WERI-Rb-1 (cell line): ENCODE measurements around the gene RREB1.
A peak's percentile ranks its signal among the peaks of the same experiment; 100 is the strongest.

Source experiments
- DNase-seq: peaks from one replicate; pipeline ENCODE4 v3.0.0-alpha.2; 2020
- H3K27ac ChIP-seq: fragments of 250-450 bp; sonication (Bioruptor Pico); 2 replicates; pipeline ENCODE4 v1.5.1; 2020; ENCODE audit warnings: mild to moderate bottlenecking, moderate library complexity
- H3K27me3 ChIP-seq: fragments of 250-450 bp; sonication (Bioruptor Pico); 2 replicates; pipeline ENCODE4 v1.5.1; 2021; ENCODE audit warnings: mild to moderate bottlenecking, low read depth, moderate library complexity; ENCODE audit not compliant: insufficient read depth, severe bottlenecking
- H3K36me3 ChIP-seq: fragments of 250-450 bp; sonication (Bioruptor Pico); 2 replicates; pipeline ENCODE4 v1.5.1; 2020; ENCODE audit warnings: mild to moderate bottlenecking, moderate library complexity
- H3K4me3 ChIP-seq: 2 replicates; pipeline ENCODE4 v1.5.1; 2011; ENCODE audit warnings: low read depth, mild to moderate bottlenecking, control low read depth, low read length
- H3K9me3 ChIP-seq: fragments of 250-450 bp; sonication (Bioruptor Pico); 2 replicates; pipeline ENCODE4 v1.5.1; 2021; ENCODE audit warnings: mild to moderate bottlenecking, moderate library complexity; ENCODE audit not compliant: severe bottlenecking
- TF ChIP-seq, protein P1 (sequence below): IDR thresholded peaks from 2 replicates; pipeline ENCODE4 v1.5.1; 2011; ENCODE audit warnings: low read depth, mild to moderate bottlenecking, control low read depth, inconsistent platforms, low read length

Gene RREB1, protein sequence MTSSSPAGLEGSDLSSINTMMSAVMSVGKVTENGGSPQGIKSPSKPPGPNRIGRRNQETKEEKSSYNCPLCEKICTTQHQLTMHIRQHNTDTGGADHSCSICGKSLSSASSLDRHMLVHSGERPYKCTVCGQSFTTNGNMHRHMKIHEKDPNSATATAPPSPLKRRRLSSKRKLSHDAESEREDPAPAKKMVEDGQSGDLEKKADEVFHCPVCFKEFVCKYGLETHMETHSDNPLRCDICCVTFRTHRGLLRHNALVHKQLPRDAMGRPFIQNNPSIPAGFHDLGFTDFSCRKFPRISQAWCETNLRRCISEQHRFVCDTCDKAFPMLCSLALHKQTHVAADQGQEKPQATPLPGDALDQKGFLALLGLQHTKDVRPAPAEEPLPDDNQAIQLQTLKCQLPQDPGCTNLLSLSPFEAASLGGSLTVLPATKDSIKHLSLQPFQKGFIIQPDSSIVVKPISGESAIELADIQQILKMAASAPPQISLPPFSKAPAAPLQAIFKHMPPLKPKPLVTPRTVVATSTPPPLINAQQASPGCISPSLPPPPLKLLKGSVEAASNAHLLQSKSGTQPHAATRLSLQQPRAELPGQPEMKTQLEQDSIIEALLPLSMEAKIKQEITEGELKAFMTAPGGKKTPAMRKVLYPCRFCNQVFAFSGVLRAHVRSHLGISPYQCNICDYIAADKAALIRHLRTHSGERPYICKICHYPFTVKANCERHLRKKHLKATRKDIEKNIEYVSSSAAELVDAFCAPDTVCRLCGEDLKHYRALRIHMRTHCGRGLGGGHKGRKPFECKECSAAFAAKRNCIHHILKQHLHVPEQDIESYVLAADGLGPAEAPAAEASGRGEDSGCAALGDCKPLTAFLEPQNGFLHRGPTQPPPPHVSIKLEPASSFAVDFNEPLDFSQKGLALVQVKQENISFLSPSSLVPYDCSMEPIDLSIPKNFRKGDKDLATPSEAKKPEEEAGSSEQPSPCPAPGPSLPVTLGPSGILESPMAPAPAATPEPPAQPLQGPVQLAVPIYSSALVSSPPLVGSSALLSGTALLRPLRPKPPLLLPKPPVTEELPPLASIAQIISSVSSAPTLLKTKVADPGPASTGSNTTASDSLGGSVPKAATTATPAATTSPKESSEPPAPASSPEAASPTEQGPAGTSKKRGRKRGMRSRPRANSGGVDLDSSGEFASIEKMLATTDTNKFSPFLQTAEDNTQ (N-terminal part only)

DNA sequence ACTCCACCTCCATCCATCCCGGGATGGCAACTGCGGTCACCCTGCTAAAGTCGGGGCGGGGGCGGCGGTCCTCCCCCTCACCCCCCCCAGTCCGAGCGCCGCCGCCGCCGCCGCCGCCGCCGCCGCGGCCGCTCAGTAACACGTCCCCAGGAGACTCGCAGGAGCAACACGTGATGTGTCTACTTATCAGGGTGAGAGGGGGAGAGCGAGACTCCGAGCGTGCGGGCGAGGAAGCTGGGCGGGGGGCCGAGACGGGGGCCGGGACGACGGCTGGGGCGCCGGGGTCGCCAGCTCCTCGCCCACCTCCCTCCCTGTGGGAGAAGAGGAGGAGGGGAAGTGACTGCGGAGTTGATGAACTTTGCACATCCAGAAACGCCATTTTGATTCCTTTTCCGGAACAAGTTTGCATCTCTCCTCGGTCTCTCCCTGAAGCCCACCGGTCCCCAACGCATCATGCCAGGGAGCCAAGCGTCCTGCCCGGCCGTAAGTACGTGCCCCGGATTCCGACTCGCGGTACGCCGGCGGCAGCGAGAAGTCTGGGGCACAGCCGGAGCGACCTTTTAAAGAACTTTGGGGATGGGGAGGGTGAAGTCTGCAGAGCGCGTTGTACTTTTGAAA lies at the start of gene RREB1:
TSS of gene RREB1 (plus strand) at position 384 of the 618 bp plus-strand sequence. CDS start 73,951 bp downstream, outside the sequence.
- H3K9me3 ChIP-seq: no peaks in the 10 kb centered on the region
- TF ChIP-seq, protein P1, sequence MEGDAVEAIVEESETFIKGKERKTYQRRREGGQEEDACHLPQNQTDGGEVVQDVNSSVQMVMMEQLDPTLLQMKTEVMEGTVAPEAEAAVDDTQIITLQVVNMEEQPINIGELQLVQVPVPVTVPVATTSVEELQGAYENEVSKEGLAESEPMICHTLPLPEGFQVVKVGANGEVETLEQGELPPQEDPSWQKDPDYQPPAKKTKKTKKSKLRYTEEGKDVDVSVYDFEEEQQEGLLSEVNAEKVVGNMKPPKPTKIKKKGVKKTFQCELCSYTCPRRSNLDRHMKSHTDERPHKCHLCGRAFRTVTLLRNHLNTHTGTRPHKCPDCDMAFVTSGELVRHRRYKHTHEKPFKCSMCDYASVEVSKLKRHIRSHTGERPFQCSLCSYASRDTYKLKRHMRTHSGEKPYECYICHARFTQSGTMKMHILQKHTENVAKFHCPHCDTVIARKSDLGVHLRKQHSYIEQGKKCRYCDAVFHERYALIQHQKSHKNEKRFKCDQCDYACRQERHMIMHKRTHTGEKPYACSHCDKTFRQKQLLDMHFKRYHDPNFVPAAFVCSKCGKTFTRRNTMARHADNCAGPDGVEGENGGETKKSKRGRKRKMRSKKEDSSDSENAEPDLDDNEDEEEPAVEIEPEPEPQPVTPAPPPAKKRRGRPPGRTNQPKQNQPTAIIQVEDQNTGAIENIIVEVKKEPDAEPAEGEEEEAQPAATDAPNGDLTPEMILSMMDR: no peak
- DNase-seq: peak; percentile 79
- H3K4me3 ChIP-seq: peak within 1 kb of the TSS; percentile 73
- no peaks in the 10 kb centered on the region for H3K36me3 ChIP-seq
- no peaks in the 10 kb centered on the region for H3K27me3 ChIP-seq
- H3K27ac ChIP-seq: peak within 1 kb of the TSS; percentile 77

DNA sequence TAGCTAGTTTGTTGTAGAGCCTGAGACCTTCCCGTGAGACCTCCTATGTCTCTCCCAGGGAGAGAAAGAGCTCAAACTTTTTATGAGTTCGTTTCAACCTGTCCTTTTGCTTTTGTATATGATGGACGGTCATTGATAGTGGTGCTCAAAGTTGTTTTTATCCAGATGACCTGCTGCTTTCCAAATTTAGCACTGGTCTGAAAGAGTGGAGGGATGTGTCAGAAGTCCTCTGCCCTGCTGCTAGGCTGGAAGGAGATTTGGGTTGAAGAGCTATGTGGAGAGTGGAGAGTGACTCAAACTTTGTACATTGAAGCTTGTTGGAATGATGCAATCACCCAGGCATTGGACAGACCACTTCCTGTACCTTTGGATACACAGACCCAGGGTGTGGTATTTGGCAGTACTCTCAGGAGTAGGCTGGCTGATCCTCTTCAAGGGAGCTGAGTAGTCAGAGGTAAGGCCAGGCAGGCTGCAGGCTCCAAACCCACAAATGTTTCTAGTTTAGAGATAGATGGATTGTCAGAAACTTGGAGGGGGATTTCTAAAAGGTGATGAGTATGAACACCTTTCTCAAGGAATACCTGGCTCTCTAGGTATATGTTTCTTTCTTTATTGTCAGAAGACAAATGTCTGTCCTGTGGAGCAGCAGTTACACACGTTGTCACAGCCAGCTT lies 49.4 kb upstream of the RREB1 start:
- TF ChIP-seq, protein P1: no peak

DNA sequence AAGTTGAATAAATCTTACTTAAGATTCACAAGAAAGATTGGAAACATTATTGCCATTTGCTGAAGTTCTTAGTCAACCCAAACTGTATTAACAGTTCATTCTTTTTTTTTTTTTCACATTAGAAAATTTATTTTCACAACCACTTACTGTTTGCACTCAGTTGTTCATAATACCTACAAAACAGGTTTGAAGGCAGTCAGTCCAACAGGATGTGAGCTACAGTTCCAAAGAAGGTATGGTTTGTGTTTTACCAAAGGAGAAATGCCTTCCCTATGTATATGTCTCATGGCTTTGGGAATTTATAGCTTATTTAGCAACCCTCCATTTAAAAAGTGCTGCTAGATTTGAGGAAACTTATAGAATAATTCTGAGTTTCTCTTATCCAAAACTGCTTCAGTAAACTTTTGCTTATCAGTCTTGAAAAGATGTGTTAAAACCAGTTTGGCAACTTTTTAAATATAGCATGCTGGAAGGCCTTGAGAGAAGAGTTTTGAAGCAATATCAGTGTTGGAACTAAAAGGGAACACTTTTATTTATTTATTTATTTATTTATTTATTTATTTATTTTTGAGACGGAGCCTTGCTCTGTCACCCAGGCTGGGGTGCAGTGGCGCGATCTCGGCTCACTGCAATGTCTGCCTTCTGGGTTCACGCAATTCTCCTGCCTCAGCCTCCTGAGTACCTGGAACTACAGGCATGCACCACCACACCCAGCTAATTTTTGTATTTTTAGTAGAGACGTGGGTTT lies 46.8 kb upstream of the RREB1 start:
- Histone ChIP-seq H3K27me3 (no peaks in the 10 kb centered on the region), H3K4me3 (no peak overlapping the region), H3K9me3 (peaks cover 4% of the 10 kb centered on the region), H3K36me3 (no peaks in the 10 kb centered on the region), H3K27ac (no peak overlapping the region)
- TF ChIP-seq, protein P1: no peak
- DNase-seq: no peak

More for the DNA sequence above, 49.4 kb upstream of the RREB1 start:
- Histone ChIP-seq H3K4me3 (no peak overlapping the region), H3K27me3 (no peaks in the 10 kb centered on the region), H3K36me3 (no peaks in the 10 kb centered on the region), H3K27ac (no peak overlapping the region; the same call in 1 of the 2 replicates), H3K9me3 (no peaks in the 10 kb centered on the region)
- DNase-seq: no peak

GRCh38 chr6:7062451-7063162 lies 45.2 kb upstream of the RREB1 start:
- no peak overlapping the region for H3K4me3 ChIP-seq
- TF ChIP-seq, protein P1: no peak
- H3K27ac ChIP-seq: no peak overlapping the region
- no peak for DNase-seq
- no peaks in the 10 kb centered on the region for H3K27me3 ChIP-seq
- H3K9me3 ChIP-seq: peaks cover 4% of the 10 kb centered on the region
- no peaks in the 10 kb centered on the region for H3K36me3 ChIP-seq
